SK-N-SH (cell line): Measurements from ENCODE around the gene TTC39A. TPM values are rescaled to one million over a fixed set of nuclear protein-coding genes. Genes with fewer than 3 reads are reported as not detected.

Source experiments
- CTCF ChIA-PET: fragments of 300-600, 350-600 bp; formaldehyde crosslinking; extraction: SDS; loops from one replicate; lab custom pipeline; 2021; lab: Yijun Ruan, JAX
- POLR2A ChIA-PET: fragments of 350-600 bp; sonication (Branson Sonifier 250); formaldehyde crosslinking; extraction: SDS; loops from one replicate; lab custom pipeline; 2020; ENCODE audit warnings: antibody characterized with exemption, inconsistent platforms; lab: Yijun Ruan, JAX
- DNase-seq: peaks from one replicate; pipeline ENCODE4 v3.0.0; 2012
- H2AFZ ChIP-seq: fragments of 200-600 bp; sonication (generic); 2 replicates; pipeline ENCODE4 v1.8.1; 2016; ENCODE audit warnings: antibody characterized with exemption, mild to moderate bottlenecking, low read depth
- H3F3A ChIP-seq: fragments of 200-600 bp; sonication (generic); replicated peaks from 2 replicates; pipeline ENCODE3; 2016; ENCODE audit warnings: antibody characterized with exemption, mild to moderate bottlenecking; ENCODE audit not compliant: insufficient read depth
- H3K27ac ChIP-seq, 2 experiments: fragments of 200-500 bp in 1 of 2; fragments of 200-600 bp in 1 of 2; sonication (Bioruptor generic) in 1 of 2; sonication (generic), shearing (Covaris generic) in 1 of 2; 2 replicates each; pipeline versions ENCODE4 v1.5.1 to v1.6.1; 2014 to 2016; ENCODE audit warnings: low read depth in 2 of 2, inconsistent platforms in 1 of 2, low read length in 1 of 2, mild to moderate bottlenecking in 1 of 2, mixed read lengths in 1 of 2
- H3K27me3 ChIP-seq: fragments of 200-600 bp; sonication (generic), shearing (Covaris generic); 2 replicates; pipeline ENCODE4 v1.6.1; 2016; ENCODE audit warnings: mixed run types; ENCODE audit not compliant: insufficient read depth
- H3K36me3 ChIP-seq, 2 experiments: fragments of 200-500 bp in 1 of 2; fragments of 200-600 bp in 1 of 2; sonication (Bioruptor generic) in 1 of 2; sonication (generic) in 1 of 2; replicated peaks in 1 of 2; 2 replicates each; pipeline versions ENCODE3 to v1.5.1; 2014 to 2016; ENCODE audit warnings: low read length in 1 of 2, mild to moderate bottlenecking in 1 of 2; ENCODE audit not compliant: insufficient read depth in 2 of 2, control insufficient read depth in 1 of 2
- H3K4me1 ChIP-seq, 2 experiments: fragments of 200-500 bp in 1 of 2; fragments of 200-600 bp in 1 of 2; sonication (Bioruptor generic) in 1 of 2; sonication (generic), shearing (Covaris generic) in 1 of 2; 2 replicates each; pipeline versions ENCODE4 v1.5.1 to v1.6.1; 2014 to 2016; ENCODE audit warnings: low read depth in 1 of 2, low read length in 1 of 2, mixed run types in 1 of 2; ENCODE audit not compliant: insufficient read depth in 2 of 2, control insufficient read depth in 1 of 2
- H3K4me2 ChIP-seq: fragments of 200-600 bp; sonication (generic), shearing (Covaris generic); 2 replicates; pipeline ENCODE4 v1.6.1; 2017; ENCODE audit warnings: mixed run types
- H3K4me3 ChIP-seq, 2 experiments: fragments of 200-500 bp in 1 of 2; fragments of 200-600 bp in 1 of 2; sonication (Bioruptor generic) in 1 of 2; sonication (generic), shearing (Covaris generic) in 1 of 2; 2 replicates each; pipeline versions ENCODE4 v1.5.1 to v1.8.1; 2014 to 2016; ENCODE audit warnings: low read depth in 2 of 2, inconsistent platforms in 1 of 2, low read length in 1 of 2, mild to moderate bottlenecking in 1 of 2, mixed read lengths in 1 of 2, moderate library complexity in 1 of 2
- H3K79me2 ChIP-seq: fragments of 200-600 bp; sonication (generic); 2 replicates; pipeline ENCODE4 v1.8.1; 2017; ENCODE audit warnings: mild to moderate bottlenecking; ENCODE audit not compliant: insufficient read depth
- H3K9ac ChIP-seq: fragments of 200-600 bp; sonication (generic); 2 replicates; pipeline ENCODE4 v1.6.1; 2017; ENCODE audit warnings: mixed run types
- H3K9me2 ChIP-seq: fragments of 200-600 bp; sonication (generic); 2 replicates; pipeline ENCODE4 v1.6.1; 2017; ENCODE audit warnings: mixed run types
- H3K9me3 ChIP-seq: fragments of 200-600 bp; sonication (generic); 2 replicates; pipeline ENCODE4 v1.6.1; 2017; ENCODE audit warnings: mixed run types, mild to moderate bottlenecking, moderate library complexity
- H4K20me1 ChIP-seq: fragments of 200-600 bp; sonication (generic); 2 replicates; pipeline ENCODE4 v1.6.1; 2017; ENCODE audit warnings: mild to moderate bottlenecking, mixed run types; ENCODE audit not compliant: insufficient read depth
- CHD2 ChIP-seq: fragments of 150-350 bp; IDR thresholded peaks from 2 replicates; pipeline ENCODE4 v1.6.1; 2018; ENCODE audit warnings: low read length; ENCODE audit not compliant: partially characterized antibody
- ELF1 ChIP-seq: IDR thresholded peaks from 2 replicates; pipeline ENCODE4 v1.4.0; 2012
- EP300 ChIP-seq, 2 experiments: IDR thresholded peaks; 2 replicates each; pipeline versions ENCODE4 v1.4.0 to v1.6.1; 2012; ENCODE audit warnings: borderline replicate concordance in 1 of 2, low read depth in 1 of 2, low read length in 1 of 2
- EZH2phosphoT487 ChIP-seq: fragments of 200-600 bp; sonication (generic); IDR thresholded peaks from 2 replicates; pipeline ENCODE4 v1.6.1; 2017; ENCODE audit warnings: low read depth, mixed run types, mild to moderate bottlenecking, antibody characterized with exemption, moderate library complexity, borderline replicate concordance
- FOXM1 ChIP-seq: IDR thresholded peaks from 2 replicates; pipeline ENCODE4 v1.4.0; 2012; ENCODE audit warnings: low read depth, mild to moderate bottlenecking
- GABPA ChIP-seq: IDR thresholded peaks from 2 replicates; pipeline ENCODE4 v1.4.0; 2012; ENCODE audit warnings: low read depth, mild to moderate bottlenecking
- IRF3 ChIP-seq: fragments of 150-350 bp; IDR thresholded peaks from 2 replicates; pipeline ENCODE4 v1.6.1; 2016; ENCODE audit warnings: mild to moderate bottlenecking, low read depth, low read length
- JUND ChIP-seq: IDR thresholded peaks from 2 replicates; pipeline ENCODE4 v1.4.0; 2012
- MEF2A ChIP-seq: IDR thresholded peaks from 2 replicates; pipeline ENCODE4 v1.4.0; 2012; ENCODE audit warnings: low read depth, borderline replicate concordance
- POLR2AphosphoS5 ChIP-seq: IDR thresholded peaks from 2 replicates; pipeline ENCODE4 v1.6.1; 2012; ENCODE audit warnings: low read depth, low read length
- RAD21 ChIP-seq: IDR thresholded peaks from 2 replicates; pipeline ENCODE4 v1.6.1; 2012; ENCODE audit warnings: mild to moderate bottlenecking, low read length
- RFX5 ChIP-seq: IDR thresholded peaks from 2 replicates; pipeline ENCODE4 v1.6.1; 2012; ENCODE audit warnings: mild to moderate bottlenecking, improper control_type of control experiment, low read length
- RXRA ChIP-seq: IDR thresholded peaks from 2 replicates; pipeline ENCODE4 v1.4.0; 2012; ENCODE audit warnings: low read depth, mild to moderate bottlenecking, borderline replicate concordance
- SMC3 ChIP-seq: IDR thresholded peaks from 2 replicates; pipeline ENCODE4 v1.6.1; 2012; ENCODE audit warnings: low read depth, low read length, improper control_type of control experiment
- WGBS: methylation state at CpG from one replicate; pipeline ENCODE4 v1.1.6; 2017; ENCODE audit warnings: low lambda C conversion rate; 5-methylcytosine and 5-hydroxymethylcytosine counted together
- polyA plus RNA-seq, 3 experiments: library from polyadenylated mRNA; depleted of rRNA; stranded (reverse); fragments of >200 nt; gene quantifications; 2 replicates each; pipeline ENCODE4 v1.2.3, GENCODE V29; 2012
- TF ChIP-seq, protein P1 (sequence below): fragments of 150-350 bp; IDR thresholded peaks from 2 replicates; pipeline ENCODE4 v1.6.1; 2017; ENCODE audit warnings: antibody characterized with exemption, low read length, low read depth, borderline replicate concordance
- TF ChIP-seq, protein P2 (sequence below): IDR thresholded peaks from 2 replicates; pipeline ENCODE4 v1.4.0; 2012; ENCODE audit warnings: low read depth, borderline replicate concordance

The TTC39A gene
- polyA plus RNA-seq, 1 of the 3 experiments (the other 2 are of a cell fraction), result 0.97 TPM

- Histone ChIP-seq H3K9me3 (no peaks in the 10 kb centered on the region), H4K20me1 (no peaks in the 10 kb centered on the region), H3K27me3 (no peaks in the 10 kb centered on the region), H3K4me2 (no peak overlapping the region), H3K4me1 (peaks cover 0 to 3% of the 10 kb centered on the region in 2 experiments; a peak in 1 of 4 replicates), H3K9ac (no peak overlapping the region), H3F3A (no peaks in the 10 kb centered on the region), H3K36me3 (no peaks in the 10 kb centered on the region), H3K4me3 (no peak overlapping the region), H3K9me2 (no peaks in the 10 kb centered on the region), H3K79me2 (no peaks in the 10 kb centered on the region), H2AFZ (no peak overlapping the region), H3K27ac (no peak overlapping the region)
- ChIA-PET POLR2A (interaction anchor here (1.0 kb wide), 1 partner anchor 11 kb away, joined by 3 read pairs; no protein-coding TSS in a partner anchor), CTCF (interaction anchor here (0.8 to 4.3 kb wide), 5 partner anchors 18 to 519 kb away, joined by 4 to 39 read pairs (median 4); no protein-coding TSS in a partner anchor)
- 72% methylated on average over 7 of the region's 11 CpGs for WGBS
- TF ChIP-seq IRF3 (no peak), ELF1 (no peak), EZH2phosphoT487 (no peak), POLR2AphosphoS5 (no peak), RAD21 (no peak), GABPA (no peak), MEF2A (no peak), CHD2 (no peak), EP300 (IDR thresholded peaks at IDR 0.05; ENCODE audit: borderline replicate concordance in 1 of 2, low read depth in 1 of 2, low read length in 1 of 2) (no peak), FOXM1 (no peak), SMC3 (no peak), RFX5 (no peak), JUND (no peak), RXRA (no peak)
- TF ChIP-seq, protein P1, sequence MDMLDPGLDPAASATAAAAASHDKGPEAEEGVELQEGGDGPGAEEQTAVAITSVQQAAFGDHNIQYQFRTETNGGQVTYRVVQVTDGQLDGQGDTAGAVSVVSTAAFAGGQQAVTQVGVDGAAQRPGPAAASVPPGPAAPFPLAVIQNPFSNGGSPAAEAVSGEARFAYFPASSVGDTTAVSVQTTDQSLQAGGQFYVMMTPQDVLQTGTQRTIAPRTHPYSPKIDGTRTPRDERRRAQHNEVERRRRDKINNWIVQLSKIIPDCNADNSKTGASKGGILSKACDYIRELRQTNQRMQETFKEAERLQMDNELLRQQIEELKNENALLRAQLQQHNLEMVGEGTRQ, result no peak
- TF ChIP-seq, protein P2, sequence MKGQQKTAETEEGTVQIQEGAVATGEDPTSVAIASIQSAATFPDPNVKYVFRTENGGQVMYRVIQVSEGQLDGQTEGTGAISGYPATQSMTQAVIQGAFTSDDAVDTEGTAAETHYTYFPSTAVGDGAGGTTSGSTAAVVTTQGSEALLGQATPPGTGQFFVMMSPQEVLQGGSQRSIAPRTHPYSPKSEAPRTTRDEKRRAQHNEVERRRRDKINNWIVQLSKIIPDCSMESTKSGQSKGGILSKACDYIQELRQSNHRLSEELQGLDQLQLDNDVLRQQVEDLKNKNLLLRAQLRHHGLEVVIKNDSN, result no peak
- no peak for DNase-seq
These were observed 35.7 kb downstream of the TTC39A start for GRCh38 chr1:51294566-51295184.
